LNCaP clone FGC (cell line): ENCODE measurements around the gene LTBR.
"Not testable (repeated sequence)": the region's sequence is repeated elsewhere in the genome, so short reads cannot be mapped to it uniquely, and the experiment has no call there.

Experiments
- DNase-seq: peaks from one replicate; pipeline ENCODE4 v3.0.0-alpha.2; 2011; ENCODE audit warnings: low read depth
- H3K4me3 ChIP-seq: 2 replicates; pipeline ENCODE4 v1.5.1; 2011; ENCODE audit warnings: mild to moderate bottlenecking, low read depth, low read length, control low read depth
- TF ChIP-seq, protein P1 (sequence below): IDR thresholded peaks from 2 replicates; pipeline ENCODE4 v1.5.1; 2012; ENCODE audit warnings: mild to moderate bottlenecking; ENCODE audit not compliant: control insufficient read depth, insufficient read depth; ENCODE audit errors: extremely low read depth

LTBR gene

DNA sequence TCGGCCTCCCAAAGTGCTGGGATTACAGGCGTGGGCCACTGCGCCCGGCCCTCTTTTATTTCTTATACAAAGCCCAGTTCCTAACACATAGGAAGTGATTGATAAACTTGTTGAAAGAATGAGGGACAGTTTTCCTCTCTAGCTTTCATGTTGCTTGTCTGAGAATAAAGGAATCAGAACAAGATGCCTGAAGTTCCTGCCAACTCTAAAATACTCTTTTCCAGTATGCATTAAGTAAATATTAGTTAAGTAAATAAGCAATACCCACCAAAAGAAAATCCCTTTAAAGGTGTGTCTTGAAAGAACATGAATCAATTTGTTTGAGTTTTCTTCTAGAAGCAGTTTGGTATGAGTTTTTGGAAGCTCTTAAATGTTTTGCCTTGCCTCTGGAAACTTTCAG is 36.4 kb downstream of the LTBR start:
- no peak for DNase-seq
- no peak overlapping the region for H3K4me3 ChIP-seq
- TF ChIP-seq, protein P1, sequence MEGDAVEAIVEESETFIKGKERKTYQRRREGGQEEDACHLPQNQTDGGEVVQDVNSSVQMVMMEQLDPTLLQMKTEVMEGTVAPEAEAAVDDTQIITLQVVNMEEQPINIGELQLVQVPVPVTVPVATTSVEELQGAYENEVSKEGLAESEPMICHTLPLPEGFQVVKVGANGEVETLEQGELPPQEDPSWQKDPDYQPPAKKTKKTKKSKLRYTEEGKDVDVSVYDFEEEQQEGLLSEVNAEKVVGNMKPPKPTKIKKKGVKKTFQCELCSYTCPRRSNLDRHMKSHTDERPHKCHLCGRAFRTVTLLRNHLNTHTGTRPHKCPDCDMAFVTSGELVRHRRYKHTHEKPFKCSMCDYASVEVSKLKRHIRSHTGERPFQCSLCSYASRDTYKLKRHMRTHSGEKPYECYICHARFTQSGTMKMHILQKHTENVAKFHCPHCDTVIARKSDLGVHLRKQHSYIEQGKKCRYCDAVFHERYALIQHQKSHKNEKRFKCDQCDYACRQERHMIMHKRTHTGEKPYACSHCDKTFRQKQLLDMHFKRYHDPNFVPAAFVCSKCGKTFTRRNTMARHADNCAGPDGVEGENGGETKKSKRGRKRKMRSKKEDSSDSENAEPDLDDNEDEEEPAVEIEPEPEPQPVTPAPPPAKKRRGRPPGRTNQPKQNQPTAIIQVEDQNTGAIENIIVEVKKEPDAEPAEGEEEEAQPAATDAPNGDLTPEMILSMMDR, result no peak

DNA sequence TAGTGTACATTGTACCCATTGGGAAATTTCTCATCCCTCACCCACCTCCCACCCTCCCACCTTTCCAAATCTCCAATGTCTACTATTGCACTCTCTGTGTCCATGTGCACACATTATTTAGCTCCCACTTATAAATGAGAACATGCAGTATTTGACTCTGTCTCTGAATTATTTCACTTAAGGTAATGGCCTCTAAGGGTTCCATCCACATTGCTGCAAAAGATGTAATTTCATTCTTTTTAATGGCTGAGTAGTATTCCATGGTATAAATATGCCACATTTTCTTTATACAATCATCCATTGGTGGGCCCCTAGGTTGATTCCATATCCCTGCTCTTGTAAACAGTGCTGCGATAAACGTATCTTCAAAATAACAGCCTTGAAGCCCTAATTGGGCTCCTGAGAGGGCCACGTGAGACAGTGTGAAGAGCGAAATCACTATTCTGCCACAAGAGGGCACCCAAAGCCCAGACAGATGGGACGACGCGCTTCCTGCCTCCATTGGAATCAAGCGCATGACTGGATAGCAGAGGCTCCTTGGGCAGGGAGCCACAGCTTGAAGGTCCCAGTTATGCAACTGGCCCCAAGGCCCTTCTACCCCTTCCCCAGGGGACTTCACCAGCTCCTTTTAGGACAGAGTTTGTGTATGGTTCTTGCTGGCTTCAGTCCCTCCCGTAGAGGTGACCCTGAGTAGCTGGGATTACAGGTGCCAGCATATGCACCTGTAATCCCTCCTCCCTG is 39.5 kb downstream of the LTBR start:
- no peak overlapping the region for H3K4me3 ChIP-seq
- TF ChIP-seq, protein P1, result peak; percentile 92
- DNase-seq, result peak; percentile 83

GRCh38 chr12:6424008-6424347 is 40.0 kb downstream of the LTBR start:
- H3K4me3 ChIP-seq, result no peak overlapping the region
- TF ChIP-seq, protein P1, result no peak
- DNase-seq, result no peak

GRCh38 chr12:6424866-6425265 is 40.9 kb downstream of the LTBR start:
- no peak overlapping the region for H3K4me3 ChIP-seq
- no peak for DNase-seq
- TF ChIP-seq, protein P1, result no peak

DNA sequence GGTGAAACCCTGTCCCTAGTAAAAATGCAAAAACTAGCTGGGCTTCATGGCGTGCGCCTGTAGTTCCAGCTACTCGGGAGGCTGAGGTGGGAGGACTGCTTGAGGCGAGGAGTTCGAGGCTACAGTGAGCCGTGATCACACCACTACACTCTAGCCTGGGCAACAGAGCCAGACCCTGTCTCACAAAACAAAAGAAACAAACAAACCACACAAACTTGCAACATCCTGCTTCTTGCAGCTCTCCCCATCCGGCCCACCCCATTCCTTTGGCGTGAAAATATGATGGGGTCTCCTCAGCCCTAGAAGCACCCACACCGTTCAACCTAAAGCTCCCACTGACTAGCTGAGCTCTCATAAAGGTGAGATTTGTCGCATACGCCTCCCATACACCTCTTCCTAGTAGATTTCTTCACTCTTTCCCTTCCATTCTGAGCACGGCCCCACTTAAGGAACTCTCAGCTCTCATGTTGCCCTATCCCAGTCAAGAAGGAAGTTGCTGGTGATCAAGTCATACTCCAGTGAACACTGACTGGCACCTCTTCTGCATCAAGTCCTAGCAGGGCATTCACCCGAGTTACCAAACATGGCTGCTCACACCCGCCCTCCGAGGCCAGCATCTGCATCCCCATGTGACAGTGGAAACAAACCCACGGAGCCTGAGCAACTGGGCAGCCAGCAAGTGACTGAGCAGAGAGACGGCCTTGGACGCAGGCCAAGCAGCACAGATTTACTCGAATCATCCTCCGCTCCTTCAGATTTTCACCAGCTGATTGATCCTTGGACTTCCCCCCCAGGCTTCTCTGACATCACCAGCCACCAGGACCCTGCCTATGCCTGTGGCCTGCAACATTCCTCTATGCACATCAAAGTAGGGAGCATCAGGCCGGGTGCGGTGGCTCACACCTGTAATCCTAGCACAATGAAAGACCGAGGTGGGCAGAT is 41.9 kb downstream of the LTBR start:
- no peak overlapping the region for H3K4me3 ChIP-seq
- no peak for DNase-seq
- TF ChIP-seq, protein P1, result no peak

DNA sequence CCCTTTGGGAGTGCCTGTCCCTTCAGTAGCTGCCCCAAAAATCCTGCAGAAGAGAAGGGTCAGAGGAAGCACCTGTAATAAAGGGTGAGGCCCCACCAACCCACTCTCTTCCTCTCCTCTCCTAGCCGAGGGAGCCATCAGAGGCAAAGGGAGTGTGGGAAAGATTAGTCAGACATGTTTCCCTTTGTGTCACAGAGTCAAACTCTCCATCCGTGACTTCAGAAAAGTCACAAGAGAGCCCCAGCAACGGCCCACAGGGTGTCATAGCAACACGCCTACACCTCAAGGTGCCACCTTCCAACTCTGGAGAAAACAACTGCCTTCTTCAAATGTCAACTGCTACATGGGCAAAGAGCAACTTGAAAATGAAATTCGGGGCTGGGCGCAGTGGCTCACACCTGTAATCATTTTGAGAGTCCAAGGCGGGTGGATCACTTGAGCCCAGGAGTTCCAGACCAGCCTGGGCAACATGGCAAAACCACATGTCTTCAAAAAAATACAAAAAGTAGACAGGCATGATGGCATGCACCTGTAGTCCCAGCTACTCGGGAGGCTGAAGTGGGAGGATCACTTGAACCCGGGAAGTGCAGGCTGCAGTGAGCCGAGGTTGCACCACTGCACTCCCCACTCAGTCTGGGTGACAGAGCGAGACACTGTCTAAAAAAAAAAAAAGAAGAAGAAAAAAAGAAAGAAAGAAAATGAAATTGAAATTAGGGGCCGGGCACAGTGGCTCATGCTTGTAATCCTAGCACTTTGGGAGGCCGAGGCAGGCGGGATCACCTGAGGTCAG is 43.1 kb downstream of the LTBR start:
- no peak overlapping the region for H3K4me3 ChIP-seq
- TF ChIP-seq, protein P1, result no peak
- DNase-seq, result no peak

- DNase-seq, H3K4me3 ChIP-seq: not testable (repeated sequence)
These were observed 43.8 kb downstream of the LTBR start for GRCh38 chr12:6427796-6428195.
